DOHH2 (cell line): Measurements from ENCODE around the gene CEP131.

Experiments used
- H3F3A ChIP-seq: fragments of 200-600 bp; sonication (generic), shearing (Covaris generic); 2 replicates; pipeline ENCODE4 v1.6.0; 2016; ENCODE audit warnings: antibody characterized with exemption, mild to moderate bottlenecking; ENCODE audit not compliant: control insufficient read depth, insufficient read depth
- H3K27ac ChIP-seq: fragments of 200-600 bp; sonication (generic); 2 replicates; pipeline ENCODE4 v1.5.1; 2014; ENCODE audit warnings: low read depth, mild to moderate bottlenecking, low read length, moderate library complexity
- H3K27me3 ChIP-seq: fragments of 200-600 bp; sonication (generic); 2 replicates; pipeline ENCODE4 v1.6.1; 2014; ENCODE audit warnings: mild to moderate bottlenecking, low read length, mixed read lengths; ENCODE audit not compliant: control insufficient read depth
- H3K36me3 ChIP-seq: fragments of 200-600 bp; sonication (generic); 2 replicates; pipeline ENCODE4 v1.6.1; 2014; ENCODE audit warnings: mild to moderate bottlenecking, low read length, moderate library complexity, mixed read lengths; ENCODE audit not compliant: control insufficient read depth
- H3K4me1 ChIP-seq: fragments of 200-600 bp; sonication (generic); 2 replicates; pipeline ENCODE4 v1.6.1; 2014; ENCODE audit warnings: mild to moderate bottlenecking, low read length, mixed read lengths; ENCODE audit not compliant: control insufficient read depth
- H3K4me2 ChIP-seq: fragments of 200-600 bp; sonication (generic); 2 replicates; pipeline ENCODE4 v1.6.0; 2014; ENCODE audit warnings: mild to moderate bottlenecking, low read length, moderate library complexity
- H3K4me3 ChIP-seq: fragments of 200-600 bp; sonication (generic); 2 replicates; pipeline ENCODE4 v1.5.1; 2014; ENCODE audit warnings: mild to moderate bottlenecking, low read length, mixed read lengths
- H3K79me2 ChIP-seq: fragments of 200-600 bp; sonication (generic); 2 replicates; pipeline ENCODE4 v1.6.1; 2014; ENCODE audit warnings: mild to moderate bottlenecking, low read length, mixed read lengths; ENCODE audit not compliant: control insufficient read depth
- H3K9me2 ChIP-seq: fragments of 200-600 bp; sonication (generic); replicated peaks from 2 replicates; pipeline ENCODE4 v1.6.1; 2014; ENCODE audit warnings: mild to moderate bottlenecking, low read length, mixed read lengths; ENCODE audit not compliant: control insufficient read depth
- H3K9me3 ChIP-seq: fragments of 200-600 bp; sonication (generic); 2 replicates; pipeline ENCODE4 v1.6.1; 2014; ENCODE audit warnings: antibody characterized with exemption, low read length, mixed read lengths; ENCODE audit not compliant: control insufficient read depth, insufficient read depth
- H4K20me1 ChIP-seq: fragments of 200-600 bp; sonication (generic); 2 replicates; pipeline ENCODE4 v1.6.0; 2014; ENCODE audit warnings: low read depth, mild to moderate bottlenecking, antibody characterized with exemption, low read length, moderate library complexity; ENCODE audit not compliant: control insufficient read depth, insufficient read depth
- EZH2phosphoT487 ChIP-seq: fragments of 200-600 bp; sonication (generic); IDR thresholded peaks from 2 replicates; pipeline ENCODE4 v1.6.1; 2017; ENCODE audit warnings: borderline replicate concordance, mild to moderate bottlenecking, antibody characterized with exemption, low read length, moderate library complexity, mixed read lengths
- TF ChIP-seq, protein P1 (sequence below): fragments of 200-600 bp; sonication (generic); IDR thresholded peaks from one replicate; pipeline ENCODE4 v1.5.1; 2014; ENCODE audit warnings: antibody characterized with exemption, mild to moderate bottlenecking, low read depth, low read length; ENCODE audit not compliant: poor library complexity, severe bottlenecking

CEP131 gene

GRCh38 chr17:81218459-81218858 is 4.3 kb downstream of the CEP131 start:
- Histone ChIP-seq H3K27ac (no peak overlapping the region), H4K20me1 (no peaks in the 10 kb centered on the region), H3K9me3 (no peaks in the 10 kb centered on the region), H3K4me2 (no peak overlapping the region), H3K4me1 (peaks cover 16% of the 10 kb centered on the region), H3K36me3 (no peaks in the 10 kb centered on the region), H3K27me3 (no peaks in the 10 kb centered on the region), H3K9me2 (no peaks in the 10 kb centered on the region), H3K79me2 (peaks cover 12% of the 10 kb centered on the region), H3F3A (no peaks in the 10 kb centered on the region), H3K4me3 (no peak overlapping the region)
- TF ChIP-seq, protein P1, sequence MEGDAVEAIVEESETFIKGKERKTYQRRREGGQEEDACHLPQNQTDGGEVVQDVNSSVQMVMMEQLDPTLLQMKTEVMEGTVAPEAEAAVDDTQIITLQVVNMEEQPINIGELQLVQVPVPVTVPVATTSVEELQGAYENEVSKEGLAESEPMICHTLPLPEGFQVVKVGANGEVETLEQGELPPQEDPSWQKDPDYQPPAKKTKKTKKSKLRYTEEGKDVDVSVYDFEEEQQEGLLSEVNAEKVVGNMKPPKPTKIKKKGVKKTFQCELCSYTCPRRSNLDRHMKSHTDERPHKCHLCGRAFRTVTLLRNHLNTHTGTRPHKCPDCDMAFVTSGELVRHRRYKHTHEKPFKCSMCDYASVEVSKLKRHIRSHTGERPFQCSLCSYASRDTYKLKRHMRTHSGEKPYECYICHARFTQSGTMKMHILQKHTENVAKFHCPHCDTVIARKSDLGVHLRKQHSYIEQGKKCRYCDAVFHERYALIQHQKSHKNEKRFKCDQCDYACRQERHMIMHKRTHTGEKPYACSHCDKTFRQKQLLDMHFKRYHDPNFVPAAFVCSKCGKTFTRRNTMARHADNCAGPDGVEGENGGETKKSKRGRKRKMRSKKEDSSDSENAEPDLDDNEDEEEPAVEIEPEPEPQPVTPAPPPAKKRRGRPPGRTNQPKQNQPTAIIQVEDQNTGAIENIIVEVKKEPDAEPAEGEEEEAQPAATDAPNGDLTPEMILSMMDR: no peak
- no peak for TF ChIP-seq EZH2phosphoT487

- H4K20me1 ChIP-seq: no peaks in the 10 kb centered on the region
- H3K79me2 ChIP-seq: peaks cover 12% of the 10 kb centered on the region
- no peaks in the 10 kb centered on the region for H3F3A ChIP-seq
- no peaks in the 10 kb centered on the region for H3K36me3 ChIP-seq
- no peaks in the 10 kb centered on the region for H3K27me3 ChIP-seq
- no peak overlapping the region for H3K27ac ChIP-seq
- no peak overlapping the region for H3K4me2 ChIP-seq
- H3K9me3 ChIP-seq: no peaks in the 10 kb centered on the region
- H3K4me1 ChIP-seq: peaks cover 12% of the 10 kb centered on the region
- TF ChIP-seq EZH2phosphoT487: no peak
- TF ChIP-seq, protein P1: no peak
- no peaks in the 10 kb centered on the region for H3K9me2 ChIP-seq
- no peak overlapping the region for H3K4me3 ChIP-seq
Measured at GRCh38 chr17:81217491-81217890, 5.3 kb downstream of the CEP131 start.

- Histone ChIP-seq H3K79me2 (no peaks in the 10 kb centered on the region), H3K4me1 (no peaks in the 10 kb centered on the region), H3F3A (no peaks in the 10 kb centered on the region), H3K9me3 (no peaks in the 10 kb centered on the region), H4K20me1 (no peaks in the 10 kb centered on the region), H3K9me2 (no peaks in the 10 kb centered on the region), H3K4me2 (no peak overlapping the region), H3K4me3 (no peak overlapping the region), H3K36me3 (no peaks in the 10 kb centered on the region), H3K27me3 (no peaks in the 10 kb centered on the region), H3K27ac (no peak overlapping the region)
- TF ChIP-seq, protein P1: no peak
- TF ChIP-seq EZH2phosphoT487: no peak
Measured at GRCh38 chr17:81213978-81214377, 8.8 kb downstream of the CEP131 start.

- no peaks in the 10 kb centered on the region for H4K20me1 ChIP-seq
- H3K27me3 ChIP-seq: no peaks in the 10 kb centered on the region
- H3K79me2 ChIP-seq: no peaks in the 10 kb centered on the region
- H3K4me3 ChIP-seq: no peak overlapping the region
- no peaks in the 10 kb centered on the region for H3F3A ChIP-seq
- H3K4me1 ChIP-seq: no peaks in the 10 kb centered on the region; the same call in 1 of the 2 replicates
- H3K27ac ChIP-seq: no peak overlapping the region
- H3K36me3 ChIP-seq: no peaks in the 10 kb centered on the region
- no peaks in the 10 kb centered on the region for H3K9me2 ChIP-seq
- TF ChIP-seq, protein P1: no peak
- TF ChIP-seq EZH2phosphoT487: no peak
- no peaks in the 10 kb centered on the region for H3K9me3 ChIP-seq
- H3K4me2 ChIP-seq: no peak overlapping the region
Measured at GRCh38 chr17:81212365-81212764, 10.4 kb downstream of the CEP131 start.
